Measurements from ENCODE around the gene TMEM192. TPM values are rescaled to one million over a fixed set of nuclear protein-coding genes. Genes with fewer than 3 reads are reported as not detected.
"Not testable (repeated sequence)": the region's sequence is repeated elsewhere in the genome, so short reads cannot be mapped to it uniquely, and the experiment has no call there.

TMEM192 gene
- total RNA-seq, 1 experiment from 2014 or later, result 21.1 TPM

- no peaks in the 10 kb centered on the region for H3K4me1 Mint-ChIP-seq (ENCODE audit: low read depth, unreplicated experiment)
- no peaks in the 10 kb centered on the region for H3K9me3 Mint-ChIP-seq (ENCODE audit: low read depth, unreplicated experiment)
- intact Hi-C loops (cut with micrococcal nuclease; ENCODE audit: unreplicated experiment), result no loop called here
- CTCF ChIA-PET, result no interaction called here
- H3K27ac Mint-ChIP-seq (ENCODE audit: unreplicated experiment), result no peak overlapping the region
- no peaks in the 10 kb centered on the region for H3K36me3 Mint-ChIP-seq (ENCODE audit: insufficient read depth, unreplicated experiment)
- no TSS peak for BruUV-seq (replicated peaks)
- no peak for DNase-seq
- no peak for TF ChIP-seq CTCF (IDR thresholded peaks at IDR 0.05; ENCODE audit: unreplicated experiment)
- H3K4me3 Mint-ChIP-seq (ENCODE audit: low read depth, unreplicated experiment), result no peak overlapping the region
- no peaks in the 10 kb centered on the region for H3K27me3 Mint-ChIP-seq (ENCODE audit: unreplicated experiment)
Observed at GRCh38 chr4:165079476-165079875, 33.2 kb downstream of the TMEM192 start.

- TF ChIP-seq CTCF (IDR thresholded peaks at IDR 0.05; ENCODE audit: unreplicated experiment), result no peak
- H3K27me3 Mint-ChIP-seq (ENCODE audit: unreplicated experiment), result no peaks in the 10 kb centered on the region
- CTCF ChIA-PET, result no interaction called here
Observed at GRCh38 chr4:165077034-165077578, 35.6 kb downstream of the TMEM192 start.

GRCh38 chr4:165073346-165073745, 39.3 kb downstream of the TMEM192 start:
- H3K9me3 Mint-ChIP-seq (ENCODE audit: low read depth, unreplicated experiment); DNase-seq; BruUV-seq (replicated peaks); H3K4me3 Mint-ChIP-seq (ENCODE audit: low read depth, unreplicated experiment); H3K27ac Mint-ChIP-seq (ENCODE audit: unreplicated experiment); CTCF ChIA-PET; intact Hi-C loops (cut with micrococcal nuclease; ENCODE audit: unreplicated experiment); H3K27me3 Mint-ChIP-seq (ENCODE audit: unreplicated experiment); H3K4me1 Mint-ChIP-seq (ENCODE audit: low read depth, unreplicated experiment); H3K36me3 Mint-ChIP-seq (ENCODE audit: insufficient read depth, unreplicated experiment): not testable (repeated sequence)

More at GRCh38 chr4:165077034-165077578, 35.6 kb downstream of the TMEM192 start:
- Mint-ChIP-seq H3K9me3 (ENCODE audit: low read depth, unreplicated experiment) (no peaks in the 10 kb centered on the region), H3K4me1 (ENCODE audit: low read depth, unreplicated experiment) (no peaks in the 10 kb centered on the region), H3K36me3 (ENCODE audit: insufficient read depth, unreplicated experiment) (peaks cover 6% of the 10 kb centered on the region), H3K27ac (ENCODE audit: unreplicated experiment) (no peak overlapping the region), H3K4me3 (ENCODE audit: low read depth, unreplicated experiment) (no peak overlapping the region)
- no TSS peak for BruUV-seq (replicated peaks)
- no peak for DNase-seq
- intact Hi-C loops (cut with micrococcal nuclease; ENCODE audit: unreplicated experiment), result no loop called here

- H3K4me3 Mint-ChIP-seq (ENCODE audit: low read depth, unreplicated experiment), result no peak overlapping the region
- H3K27me3 Mint-ChIP-seq (ENCODE audit: unreplicated experiment), result no peaks in the 10 kb centered on the region
- CTCF ChIA-PET, result no interaction called here
- DNase-seq, result no peak
- no peak for TF ChIP-seq CTCF (IDR thresholded peaks at IDR 0.05; ENCODE audit: unreplicated experiment)
- H3K9me3 Mint-ChIP-seq (ENCODE audit: low read depth, unreplicated experiment), result no peaks in the 10 kb centered on the region
- BruUV-seq (replicated peaks), result no TSS peak
- H3K27ac Mint-ChIP-seq (ENCODE audit: unreplicated experiment), result no peak overlapping the region
- intact Hi-C loops (cut with micrococcal nuclease; ENCODE audit: unreplicated experiment), result no loop called here
- no peaks in the 10 kb centered on the region for H3K4me1 Mint-ChIP-seq (ENCODE audit: low read depth, unreplicated experiment)
- peaks cover 6% of the 10 kb centered on the region for H3K36me3 Mint-ChIP-seq (ENCODE audit: insufficient read depth, unreplicated experiment)
Observed at GRCh38 chr4:165070560-165070959, 42.1 kb downstream of the TMEM192 start.

GRCh38 chr4:165060938-165061337, 51.7 kb downstream of the TMEM192 start:
- no peak for DNase-seq
- intact Hi-C loops (cut with micrococcal nuclease; ENCODE audit: unreplicated experiment), result no loop called here
- CTCF ChIA-PET, result no interaction called here
- TF ChIP-seq CTCF (IDR thresholded peaks at IDR 0.05; ENCODE audit: unreplicated experiment), result no peak
- Mint-ChIP-seq H3K27ac (ENCODE audit: unreplicated experiment) (no peak overlapping the region), H3K36me3 (ENCODE audit: insufficient read depth, unreplicated experiment) (no peaks in the 10 kb centered on the region), H3K4me3 (ENCODE audit: low read depth, unreplicated experiment) (no peak overlapping the region), H3K9me3 (ENCODE audit: low read depth, unreplicated experiment) (no peaks in the 10 kb centered on the region), H3K27me3 (ENCODE audit: unreplicated experiment) (no peaks in the 10 kb centered on the region), H3K4me1 (ENCODE audit: low read depth, unreplicated experiment) (no peaks in the 10 kb centered on the region)
- BruUV-seq (replicated peaks), result no TSS peak

Measured in Calu3 (cell line).